Activated CD4-positive, CD25-positive, alpha-beta regulatory T cell treated with anti-CD3 and anti-CD28 coated beads, Interleukin-2, amount 50 U/mL, for 72 hours (primary cell): ENCODE measurements around the gene FOXG1.

ENCODE experiments used
- DNase-seq: peaks from one replicate; pipeline ENCODE4 v3.0.0; 2021

Gene FOXG1

DNA sequence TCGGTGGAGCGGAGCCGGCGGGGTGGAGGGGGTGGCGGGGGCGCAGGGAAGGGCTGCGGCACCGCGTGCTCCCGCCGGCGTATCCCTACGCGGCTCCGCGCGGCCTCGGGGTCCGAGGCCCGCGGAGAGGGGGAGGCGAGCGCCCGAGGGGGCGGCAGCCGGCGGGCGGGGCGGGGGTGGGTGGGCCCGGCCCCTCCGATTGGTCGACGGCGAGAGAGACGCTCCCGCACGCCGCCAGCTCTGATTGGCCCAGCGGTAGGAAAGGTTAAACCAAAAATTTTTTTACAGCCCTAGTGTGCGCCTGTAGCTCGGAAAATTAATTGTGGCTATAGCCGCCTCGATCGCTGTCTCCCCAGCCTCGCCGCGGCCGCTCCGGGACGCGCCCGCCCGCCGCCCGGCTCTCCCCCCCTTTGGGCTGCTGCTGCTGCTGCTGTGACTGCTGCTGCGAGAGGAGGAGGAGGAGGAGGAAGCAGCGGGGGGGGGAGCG is at the start of gene FOXG1:
TSS of gene FOXG1 (plus strand) at position 319 of the 487 bp plus-strand sequence. CDS start 493 bp downstream, outside the sequence.
- no peak for DNase-seq

DNA sequence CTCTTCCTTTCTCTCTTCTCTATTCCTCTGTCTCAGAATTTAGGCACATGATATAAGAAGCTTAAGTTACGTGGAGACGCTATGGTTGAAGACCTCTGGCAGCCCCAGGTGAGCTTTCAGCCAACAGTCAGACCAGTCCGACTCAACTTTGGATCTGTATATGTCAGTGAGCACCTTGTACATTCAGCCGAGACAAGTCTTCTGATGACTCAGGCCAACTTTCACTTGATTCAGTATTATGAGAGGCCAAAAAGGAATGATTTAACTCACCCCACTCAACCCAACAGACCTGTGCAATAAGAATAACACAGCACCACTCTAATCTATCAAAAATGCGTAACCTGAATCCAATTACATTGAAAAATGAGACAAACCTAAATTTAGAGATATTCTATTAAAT is 47.5 kb upstream of the FOXG1 start:
- DNase-seq: no peak

DNA sequence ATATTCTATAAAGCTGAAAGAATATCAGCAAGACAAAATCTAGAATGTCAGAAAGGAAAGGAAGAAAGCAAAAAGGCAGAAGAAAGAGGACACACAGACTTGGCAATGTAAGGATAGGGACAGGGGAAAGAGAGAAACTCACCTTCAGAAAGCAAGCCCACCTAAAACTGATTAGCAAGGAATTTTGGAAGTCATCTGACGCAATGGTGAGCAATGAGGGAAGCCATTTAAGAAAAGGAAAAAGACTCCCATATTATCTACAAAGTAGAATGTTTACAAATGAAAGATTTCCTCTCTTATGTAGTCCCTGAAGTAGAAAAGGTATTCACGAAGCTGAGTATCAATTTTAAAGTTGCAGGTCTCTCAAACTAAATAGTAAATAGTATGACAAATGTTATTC is 35.2 kb upstream of the FOXG1 start:
- no peak for DNase-seq

DNA sequence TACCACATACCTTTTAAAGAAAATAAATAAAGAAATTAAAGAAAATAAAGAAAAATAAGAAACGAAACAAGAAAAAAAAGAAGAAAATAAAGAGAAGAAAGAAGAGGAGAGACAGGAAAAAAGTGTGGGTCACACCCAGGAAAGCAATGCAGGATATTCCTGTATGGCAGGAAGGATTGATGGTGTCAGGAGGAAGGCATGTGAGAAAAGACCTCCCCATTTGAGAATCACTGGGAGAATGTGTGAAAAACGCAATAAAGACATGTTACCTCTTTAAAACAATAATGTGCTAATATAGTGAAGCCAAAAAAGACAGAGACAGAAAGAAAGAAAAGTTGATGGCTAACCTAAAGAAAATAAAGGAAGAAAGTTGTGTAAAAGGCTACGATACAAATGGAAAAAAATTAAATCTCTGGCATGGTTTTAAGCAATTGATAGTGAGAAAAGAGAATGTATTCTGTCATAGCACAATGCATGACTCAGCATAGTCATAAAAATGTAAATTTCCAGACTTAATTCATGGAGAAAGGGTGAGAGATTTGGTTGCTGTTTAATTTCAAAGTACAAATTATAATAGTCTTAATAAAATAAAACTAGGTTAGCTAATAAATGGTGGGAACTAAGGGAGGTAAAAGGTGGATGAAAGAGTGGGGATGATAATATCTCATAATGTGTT is 24.3 kb upstream of the FOXG1 start:
- DNase-seq: no peak

DNA sequence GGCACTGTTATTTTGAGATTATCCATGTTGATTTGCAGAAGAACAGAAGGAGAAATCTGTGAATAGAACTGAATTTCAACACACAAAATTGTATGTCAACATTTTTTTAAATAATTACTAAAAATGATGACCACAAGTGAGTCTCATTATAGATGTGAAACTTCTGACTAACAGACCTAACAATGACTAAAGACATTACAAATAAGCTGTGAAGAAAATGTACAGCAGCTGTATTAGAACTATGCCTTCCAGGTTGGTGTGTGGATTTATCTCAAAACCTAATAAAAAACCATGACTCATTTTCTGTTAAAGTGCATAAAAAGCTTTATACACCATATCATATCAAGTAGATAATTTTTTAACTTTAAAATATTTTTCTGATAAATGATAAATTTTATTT is 22.5 kb upstream of the FOXG1 start:
- no peak for DNase-seq

DNA sequence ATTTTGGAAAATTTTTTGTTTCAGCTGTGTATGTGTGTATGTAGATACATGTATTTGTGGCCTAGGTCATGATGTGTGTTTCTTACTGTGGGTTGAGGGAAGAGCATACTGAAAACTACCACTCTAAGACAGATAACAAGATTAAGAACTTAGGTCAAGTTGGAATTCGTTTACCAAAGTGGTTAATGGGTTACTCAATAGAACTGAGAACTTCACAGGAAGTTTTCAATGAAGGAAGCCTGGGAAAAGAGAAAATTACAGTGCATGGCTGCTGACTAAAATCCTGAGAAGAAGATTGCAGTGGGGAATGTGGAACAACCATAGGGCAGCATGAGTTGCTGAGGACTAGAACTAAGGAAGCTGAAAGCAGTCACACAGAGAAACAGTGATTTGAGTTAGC is 21.4 kb upstream of the FOXG1 start:
- DNase-seq: no peak

DNA sequence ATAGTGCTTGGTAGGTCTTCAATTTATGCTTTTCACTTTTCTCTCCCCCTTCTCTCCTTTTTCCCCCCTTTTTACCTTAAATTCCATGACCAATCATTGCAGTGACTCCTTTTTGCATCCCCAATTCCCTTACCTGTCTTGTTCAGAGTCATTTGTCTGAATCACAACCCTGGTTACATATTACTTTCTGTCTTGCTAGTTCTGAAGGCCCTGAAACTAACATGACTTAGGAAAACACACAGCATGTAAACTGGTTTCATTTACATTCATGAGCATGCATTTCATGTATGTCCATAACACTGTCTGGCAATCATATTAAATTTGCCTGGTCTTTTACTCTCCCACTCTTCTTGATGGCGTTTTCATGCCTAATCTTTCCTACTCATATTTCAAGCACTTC is 20.3 kb upstream of the FOXG1 start:
- no peak for DNase-seq

DNA sequence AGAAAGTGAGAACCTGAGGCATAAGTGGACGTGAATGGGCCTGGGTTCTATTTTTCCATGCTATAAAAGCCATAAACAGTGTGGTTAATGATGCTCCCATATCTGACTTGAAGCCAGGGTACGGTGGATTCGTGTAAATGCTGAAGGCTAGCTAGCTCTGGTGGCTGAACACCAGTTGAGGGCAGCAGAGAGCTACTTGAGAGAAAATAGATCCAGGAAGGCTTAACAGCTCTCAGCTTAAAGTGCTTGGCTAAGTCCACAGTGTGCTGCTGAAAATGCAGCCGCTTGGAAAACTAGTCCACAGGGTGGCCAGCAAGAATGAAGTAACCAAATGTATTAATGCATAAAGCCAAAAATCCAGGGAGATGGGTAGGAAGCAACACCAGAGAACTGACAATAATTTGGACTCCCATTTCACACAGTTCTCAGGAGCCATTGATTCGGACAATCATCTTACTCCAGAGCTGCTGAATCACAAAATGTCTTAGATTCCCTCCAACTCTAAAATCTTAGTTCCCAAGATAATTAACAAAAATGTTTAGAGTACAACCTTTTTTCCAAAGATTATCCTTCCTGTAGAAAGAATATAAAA is 15.0 kb upstream of the FOXG1 start:
- DNase-seq: no peak

DNA sequence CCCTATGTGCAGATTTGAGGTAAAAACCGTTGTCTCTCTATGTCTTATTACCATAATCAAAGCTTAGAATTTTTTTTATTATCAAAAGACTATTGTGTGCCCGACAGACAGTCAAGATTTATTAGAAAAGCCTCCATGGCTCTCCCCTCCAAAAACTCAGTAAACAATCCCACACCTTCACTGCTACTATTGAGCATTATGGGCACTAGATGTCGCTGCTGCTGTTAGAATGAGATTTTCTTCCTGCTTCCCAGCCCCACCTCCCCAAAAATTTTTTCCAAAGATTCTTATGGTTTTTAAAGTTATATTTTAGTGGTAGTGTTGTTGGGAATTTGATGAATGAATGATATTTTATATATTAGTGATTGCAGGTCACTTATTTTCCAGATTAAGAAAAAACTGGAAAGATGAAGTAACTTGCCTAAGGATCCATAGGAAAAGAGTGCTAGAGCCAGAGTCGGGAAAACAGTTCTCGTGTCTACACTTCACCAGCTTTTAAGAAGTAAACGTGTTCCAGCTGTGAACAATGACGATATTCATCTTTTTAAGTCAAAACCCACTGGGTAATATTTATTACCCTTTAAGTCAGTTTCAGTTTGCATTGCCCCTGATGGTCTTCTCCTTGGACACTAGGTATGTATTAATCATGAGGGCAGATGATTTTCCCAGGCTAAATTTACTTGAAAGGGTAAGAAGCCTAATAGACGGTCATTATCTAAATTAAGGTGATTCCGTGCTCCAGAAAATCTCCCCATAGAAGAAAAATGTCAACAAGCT is 12.2 kb upstream of the FOXG1 start:
- DNase-seq: no peak

DNA sequence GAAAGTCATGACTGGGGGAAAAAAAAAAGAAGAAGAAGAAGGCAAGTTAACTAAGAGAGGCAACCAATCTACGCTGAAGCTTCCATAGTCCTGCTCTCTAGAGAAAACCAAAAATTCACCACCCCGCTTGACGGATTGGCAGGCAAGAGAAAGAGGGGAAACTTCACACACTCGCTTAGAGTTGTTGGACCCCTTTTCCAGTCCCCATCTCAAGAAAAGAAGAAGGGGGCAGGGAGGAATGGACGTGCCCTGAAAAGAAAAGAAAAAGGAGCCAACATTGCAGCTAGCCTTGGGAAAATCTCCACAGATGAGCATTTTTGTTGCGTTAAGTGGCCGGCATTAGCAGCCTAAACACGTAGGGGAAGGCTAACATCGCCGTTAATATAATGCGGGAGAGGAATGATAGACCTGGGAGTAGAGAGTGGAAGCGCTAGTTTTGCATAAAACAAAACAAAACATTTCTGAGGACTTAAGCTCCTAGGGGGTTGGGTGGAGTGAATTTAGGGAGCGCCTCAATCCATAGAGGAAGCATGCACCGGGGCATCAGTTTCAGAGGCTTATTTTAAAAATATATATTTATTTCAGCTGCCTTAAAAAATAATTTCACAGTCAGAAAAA is 11.3 kb upstream of the FOXG1 start:
- no peak for DNase-seq

DNA sequence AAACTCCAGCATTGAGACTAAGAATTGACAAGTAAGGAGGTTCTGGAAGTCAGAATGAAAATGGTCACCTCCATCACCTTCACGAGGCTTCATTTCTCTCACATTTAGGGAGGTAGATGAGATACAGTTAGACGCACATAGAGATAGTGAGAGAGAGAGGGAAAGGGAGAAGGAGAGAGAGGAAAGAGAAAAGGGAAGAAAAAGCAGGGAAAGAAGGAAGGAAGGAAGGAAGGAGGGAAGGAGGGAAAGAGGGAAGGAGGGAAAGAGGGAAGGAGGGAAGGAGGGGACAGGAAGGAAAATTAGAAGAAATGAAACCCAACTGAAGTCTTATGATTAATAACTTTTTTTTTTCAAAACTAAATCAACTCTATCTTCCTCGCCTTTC is 10.7 kb upstream of the FOXG1 start:
- no peak for DNase-seq

DNA sequence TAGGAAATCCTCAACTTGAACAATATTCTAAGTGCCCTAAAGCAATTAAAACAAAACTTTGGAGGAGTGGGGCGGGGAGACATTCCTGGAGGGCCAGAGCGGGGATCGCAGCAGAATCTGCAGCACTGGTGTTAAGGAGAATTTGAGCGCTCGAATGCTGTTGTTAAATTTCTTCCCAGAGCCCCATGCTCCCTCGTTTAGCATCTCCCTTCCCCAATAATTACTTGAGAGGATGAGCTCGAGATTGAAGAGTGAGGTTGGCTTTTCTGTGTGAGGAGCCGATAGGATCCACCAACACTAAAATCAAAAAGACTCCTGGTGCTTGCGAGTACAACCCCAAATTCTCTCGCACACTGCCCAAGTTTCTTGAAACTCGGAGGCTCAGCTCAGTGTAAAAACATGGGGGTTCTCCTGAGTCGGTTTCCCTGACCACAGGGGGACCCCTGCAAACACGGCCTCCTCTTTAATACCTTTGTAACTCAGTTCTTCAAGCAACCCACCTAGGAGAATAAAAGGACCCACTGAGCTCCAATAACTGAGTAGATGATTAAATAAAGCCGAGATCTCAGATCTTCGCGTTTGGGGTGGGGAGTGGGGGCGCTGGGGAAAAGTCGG is 10.2 kb upstream of the FOXG1 start:
- no peak for DNase-seq

DNA sequence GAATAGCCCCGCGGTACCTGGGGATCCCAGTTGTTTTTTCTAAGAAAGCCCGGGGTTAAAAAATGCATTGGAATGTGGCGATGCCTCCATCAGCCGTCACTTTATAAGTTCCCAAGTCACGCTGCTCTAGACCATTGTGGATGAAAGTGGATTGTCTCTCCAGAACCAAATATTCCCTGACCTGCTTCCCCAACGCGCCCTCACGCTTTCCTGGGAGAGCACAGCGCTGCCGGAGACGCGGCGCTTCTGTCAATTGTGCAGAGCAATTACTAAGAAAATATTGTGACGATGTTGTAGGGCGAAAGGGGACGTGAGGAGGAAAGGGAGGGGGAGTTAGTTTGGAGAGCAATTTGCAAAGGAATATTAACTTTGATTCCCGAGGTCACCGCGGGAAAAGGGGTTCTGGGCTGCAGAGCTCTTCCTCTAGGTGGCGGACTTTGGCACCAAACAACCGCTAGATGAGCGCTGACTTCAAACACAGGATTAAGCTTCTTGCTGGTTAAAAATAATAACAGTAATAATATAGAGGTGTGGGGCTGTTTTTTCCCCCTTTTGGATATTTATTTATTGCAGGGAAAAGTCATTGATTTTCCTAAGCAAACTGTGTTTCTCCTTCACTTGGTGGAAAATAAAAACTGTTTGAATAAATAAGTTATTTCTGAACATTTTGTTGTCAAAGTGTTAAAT is 9.6 kb upstream of the FOXG1 start:
- DNase-seq: no peak

DNA sequence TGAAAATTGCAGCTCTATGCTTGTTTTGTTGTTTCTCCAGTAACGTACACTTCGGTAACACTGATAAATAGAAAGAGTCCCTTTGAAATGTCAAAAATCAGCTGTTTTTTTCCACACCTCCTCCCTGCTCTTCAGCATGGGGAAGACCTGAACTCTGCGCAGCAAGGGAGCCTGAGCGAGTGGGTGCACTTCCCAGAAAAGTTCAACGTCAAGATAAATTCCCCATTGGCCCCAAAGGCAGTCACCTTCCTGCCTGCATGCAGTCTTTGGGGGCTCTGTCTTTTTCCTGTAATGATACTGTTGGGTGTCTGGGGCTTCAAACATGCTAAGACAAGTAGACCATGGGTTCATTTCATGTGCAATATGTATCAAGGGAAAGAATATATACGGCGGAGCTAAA is 8.8 kb upstream of the FOXG1 start:
- no peak for DNase-seq

DNA sequence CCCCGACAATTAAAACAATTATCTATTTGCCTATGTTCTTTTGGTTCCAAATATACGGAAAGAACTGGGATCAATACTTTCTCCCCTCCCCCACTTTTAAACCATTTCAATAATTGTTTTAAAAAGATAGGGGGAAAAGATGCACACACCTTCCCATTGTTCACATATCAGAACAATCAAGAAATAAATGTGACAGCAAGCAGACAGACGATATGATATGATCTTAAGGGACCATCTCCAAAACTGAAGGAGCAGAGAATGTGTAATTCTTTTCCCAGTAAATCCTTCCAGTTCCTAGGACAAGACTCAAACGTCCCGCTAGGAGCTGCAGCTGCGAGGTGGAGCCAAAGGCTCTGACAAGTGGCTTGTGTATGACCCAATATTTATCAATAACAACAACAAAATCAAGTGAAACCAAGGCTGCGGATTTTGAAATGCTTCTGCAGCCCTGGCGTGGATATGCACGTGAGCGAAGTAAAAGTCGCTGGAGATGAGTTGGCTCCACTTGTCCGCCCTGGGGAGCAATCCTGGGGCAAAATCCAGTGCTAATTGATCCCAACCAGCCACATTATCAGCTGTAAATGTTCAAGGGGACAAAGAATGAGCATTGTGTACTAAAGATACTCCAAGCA is 8.2 kb upstream of the FOXG1 start:
- no peak for DNase-seq

DNA sequence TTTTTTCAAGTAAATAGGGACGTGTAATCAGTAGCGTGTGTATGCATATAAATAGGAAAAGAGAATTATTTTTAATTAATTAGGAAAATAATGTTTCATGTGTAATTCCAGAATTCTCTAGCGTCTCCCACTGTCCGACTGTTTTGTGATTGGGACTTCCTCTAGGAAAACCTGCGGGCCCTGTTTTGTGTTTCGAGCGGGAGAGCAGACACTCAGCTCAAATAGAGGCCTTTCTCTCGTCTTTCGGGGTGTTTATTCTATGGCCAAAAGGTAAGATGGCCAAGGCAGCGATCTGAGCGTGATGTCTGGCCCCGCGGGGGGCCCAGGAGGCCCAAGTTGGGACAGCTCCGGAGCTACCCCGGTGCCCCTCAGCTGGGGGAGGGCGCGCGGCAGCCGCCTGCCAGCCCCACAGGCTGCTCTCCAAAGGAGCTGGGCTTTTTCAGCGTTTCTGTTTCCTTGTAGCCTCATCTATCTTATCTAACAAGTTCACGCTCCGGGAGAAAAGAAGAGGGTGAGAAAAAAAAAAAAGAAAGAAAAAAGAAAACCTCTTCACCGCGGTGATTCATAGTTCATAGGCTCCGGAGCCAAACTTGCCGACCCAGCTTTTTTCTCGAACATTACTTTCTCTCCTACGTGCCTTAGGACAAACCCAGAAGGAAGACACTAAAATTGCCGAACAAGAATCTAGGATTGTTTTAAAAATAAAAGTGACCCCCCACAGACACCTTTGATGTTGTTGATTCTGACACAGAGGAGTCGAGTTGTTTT is 7.5 kb upstream of the FOXG1 start:
- DNase-seq: no peak

DNA sequence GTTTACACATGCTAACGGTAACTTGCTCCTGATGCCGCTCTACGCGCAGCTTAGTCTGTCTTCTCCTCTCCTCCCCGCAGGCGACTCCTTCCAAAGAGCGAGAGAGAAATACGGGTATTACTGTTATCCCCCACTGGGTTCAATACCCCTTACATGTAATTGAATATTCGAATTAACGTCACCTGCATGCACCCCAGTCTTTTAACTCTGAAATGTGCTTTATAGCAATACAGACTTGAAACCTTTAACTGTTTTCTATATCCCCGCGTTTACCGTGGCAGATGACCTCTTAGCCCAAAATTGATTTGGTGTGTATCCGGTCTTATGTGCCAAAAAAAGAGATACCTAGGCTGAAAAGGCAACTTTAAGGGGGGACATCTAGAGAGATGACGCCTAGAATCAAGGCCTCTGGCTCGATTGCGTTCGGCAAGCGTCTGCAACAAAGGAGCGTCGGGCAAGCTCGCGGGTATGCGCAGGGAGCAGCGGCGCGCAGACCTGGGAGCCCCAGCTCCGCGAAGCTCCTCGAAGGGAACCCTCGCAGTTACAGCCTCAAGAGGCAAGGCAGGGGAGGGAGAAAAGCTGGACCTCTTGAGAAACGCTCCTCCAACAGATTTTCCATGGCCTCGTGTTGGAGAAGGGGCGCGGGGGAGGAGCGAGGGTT is 6.8 kb upstream of the FOXG1 start:
- DNase-seq: no peak

DNA sequence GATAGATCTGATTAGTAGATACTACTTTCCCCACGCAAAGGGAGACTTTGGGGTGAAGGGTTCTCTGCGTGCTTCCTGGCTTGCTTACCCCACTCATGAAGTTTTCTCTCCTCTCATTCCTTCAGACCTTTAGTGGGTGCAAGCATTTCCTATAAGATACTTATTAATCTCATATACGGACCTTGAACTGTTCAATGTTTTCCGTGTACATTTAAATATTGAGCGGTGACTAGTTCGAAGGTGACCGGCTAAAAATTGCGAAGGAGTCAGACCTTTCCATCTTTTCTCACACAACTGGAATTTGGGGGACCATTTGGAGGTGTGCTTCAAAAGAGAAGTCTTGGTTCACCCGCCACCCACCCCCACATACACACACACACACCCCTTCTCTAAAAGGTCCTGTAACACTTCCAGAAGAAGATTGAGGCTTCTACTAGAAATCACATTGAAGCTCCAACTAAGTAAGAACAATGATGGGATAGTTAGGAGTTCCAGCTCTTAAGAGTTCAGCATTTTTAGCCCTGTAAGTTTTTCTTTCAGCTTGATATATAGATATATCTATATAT is 6.1 kb upstream of the FOXG1 start:
- no peak for DNase-seq

DNA sequence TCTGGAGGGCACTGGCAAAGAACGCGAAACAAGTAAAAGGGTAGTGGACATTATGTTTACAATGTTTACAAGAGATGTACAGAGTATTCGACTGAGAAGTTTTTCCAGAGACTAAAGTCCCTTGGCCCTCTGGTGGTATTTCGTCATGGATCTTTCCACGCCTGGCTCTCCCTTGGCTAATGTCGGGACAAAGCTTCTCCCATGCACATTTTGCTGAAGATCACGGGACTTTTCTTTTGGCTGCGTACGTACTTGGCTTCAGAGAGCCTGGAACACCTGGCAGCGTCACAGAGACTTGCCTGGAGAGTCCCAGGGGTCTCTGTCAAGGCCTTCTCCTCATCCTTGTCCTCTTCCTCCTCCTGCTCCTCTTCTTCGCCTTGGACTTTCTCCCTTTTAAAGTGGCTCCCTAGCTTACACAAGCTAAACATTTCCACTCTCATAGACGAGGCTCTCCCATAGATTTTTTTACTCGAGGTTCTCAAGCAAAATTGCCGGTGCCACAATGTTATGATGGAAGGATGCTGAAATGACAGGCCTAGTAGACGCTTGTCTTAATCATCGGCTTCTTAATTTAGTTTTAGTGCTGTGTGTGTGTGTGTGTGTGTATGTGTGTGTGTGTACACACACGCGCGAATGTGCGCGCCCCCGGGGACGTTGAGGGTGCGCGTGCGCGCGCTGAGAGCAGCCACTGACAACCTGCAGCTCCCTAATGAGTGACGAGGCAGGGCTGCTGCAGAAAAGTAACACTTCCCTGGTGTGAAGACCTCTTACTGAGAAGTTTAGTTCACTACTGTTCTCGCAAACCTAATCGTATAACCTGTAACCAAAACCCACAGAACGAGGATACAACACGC is 4.9 kb upstream of the FOXG1 start:
- no peak for DNase-seq
